Liver (tissue), 9 donors: ENCODE data around the gene ENGASE. TPM values are rescaled to one million over a fixed set of nuclear protein-coding genes. Genes with fewer than 3 reads are reported as not detected.

Source experiments
- DNase-seq: peaks from one replicate; pipeline ENCODE4 v3.0.0-alpha.2; 2017; ENCODE audit warnings: low spot score
- H3K27ac ChIP-seq, 2 donors: one replicate each; pipeline ENCODE4 v1.7.0; 2013; ENCODE audit warnings: inconsistent platforms in 2 of 2, low read length in 2 of 2, control low read depth in 1 of 2, low read depth in 1 of 2, mild to moderate bottlenecking in 1 of 2
- H3K27me3 ChIP-seq, 4 donors: one replicate each; pipeline versions ENCODE4 v1.6.1 to v1.7.0; 2013; ENCODE audit warnings: low read length in 3 of 4, inconsistent platforms in 1 of 4, mild to moderate bottlenecking in 1 of 4, moderate library complexity in 1 of 4; ENCODE audit not compliant: control insufficient read depth in 4 of 4, insufficient read depth in 4 of 4
- H3K36me3 ChIP-seq, 4 donors: one replicate each; pipeline versions ENCODE4 v1.6.1 to v1.7.0; 2013; ENCODE audit warnings: low read length in 3 of 4, mild to moderate bottlenecking in 3 of 4, low read depth in 1 of 4, moderate library complexity in 1 of 4; ENCODE audit not compliant: control insufficient read depth in 4 of 4, insufficient read depth in 3 of 4
- H3K4me1 ChIP-seq, 4 donors: one replicate each; pipeline versions ENCODE4 v1.6.1 to v1.7.0; 2013; ENCODE audit warnings: low read length in 3 of 4, mild to moderate bottlenecking in 3 of 4, moderate library complexity in 1 of 4; ENCODE audit not compliant: control insufficient read depth in 4 of 4, insufficient read depth in 4 of 4
- H3K4me3 ChIP-seq, 3 donors: one replicate each; pipeline versions ENCODE4 v1.6.1 to v1.7.0; 2013; ENCODE audit warnings: low read length in 3 of 3, control low read depth in 1 of 3, low read depth in 1 of 3, mild to moderate bottlenecking in 1 of 3
- H3K9ac ChIP-seq, 2 donors: one replicate each; pipeline ENCODE4 v1.7.0; 2013; ENCODE audit warnings: low read length in 2 of 2, mild to moderate bottlenecking in 2 of 2, moderate library complexity in 2 of 2, control low read depth in 1 of 2, low read depth in 1 of 2
- H3K9me3 ChIP-seq, 4 donors: one replicate each; pipeline versions ENCODE4 v1.6.1 to v1.7.0; 2013; ENCODE audit warnings: low read length in 3 of 4; ENCODE audit not compliant: control insufficient read depth in 4 of 4
- ATF3 ChIP-seq: IDR thresholded peaks from 2 replicates; pipeline ENCODE4 v1.6.1; 2016; ENCODE audit warnings: antibody characterized with exemption
- EGR1 ChIP-seq, 2 donors: IDR thresholded peaks; 2 replicates each; pipeline ENCODE4 v1.6.1; 2016 to 2018; ENCODE audit warnings: antibody characterized with exemption in 2 of 2, low read depth in 2 of 2
- FOXA1 ChIP-seq: IDR thresholded peaks from 2 replicates; pipeline ENCODE4 v1.6.1; 2016; ENCODE audit warnings: antibody characterized with exemption
- FOXA2 ChIP-seq: IDR thresholded peaks from 2 replicates; pipeline ENCODE4 v1.6.1; 2016; ENCODE audit warnings: antibody characterized with exemption
- GABPA ChIP-seq, 2 donors: IDR thresholded peaks in 1 of 2; conservative IDR thresholded peaks in 1 of 2; 2 replicates each; pipeline ENCODE4 v1.6.1; 2016; ENCODE audit warnings: antibody characterized with exemption in 2 of 2, mild to moderate bottlenecking in 1 of 2, moderate library complexity in 1 of 2
- HNF4A ChIP-seq, 2 donors: conservative IDR thresholded peaks; 2 replicates each; pipeline ENCODE4 v1.6.1; 2016; ENCODE audit warnings: antibody characterized with exemption in 2 of 2, mild to moderate bottlenecking in 2 of 2
- HNF4G ChIP-seq: IDR thresholded peaks from 2 replicates; pipeline ENCODE4 v1.6.1; 2016; ENCODE audit warnings: antibody characterized with exemption
- JUND ChIP-seq, 2 donors: IDR thresholded peaks; 2 replicates each; pipeline ENCODE4 v1.6.1; 2016; ENCODE audit warnings: antibody characterized with exemption in 2 of 2
- NR2F2 ChIP-seq: IDR thresholded peaks from 2 replicates; pipeline ENCODE4 v1.6.1; 2016; ENCODE audit warnings: antibody characterized with exemption
- RAD21 ChIP-seq, 2 donors: IDR thresholded peaks; 2 replicates each; pipeline ENCODE4 v1.6.1; 2016; ENCODE audit warnings: antibody characterized with exemption in 2 of 2, mild to moderate bottlenecking in 2 of 2
- REST ChIP-seq: IDR thresholded peaks from 2 replicates; pipeline ENCODE4 v1.6.1; 2016; ENCODE audit warnings: antibody characterized with exemption, mild to moderate bottlenecking
- RXRA ChIP-seq, 2 donors: IDR thresholded peaks; 2 replicates each; pipeline ENCODE4 v1.6.1; 2017 to 2018; ENCODE audit warnings: antibody characterized with exemption in 2 of 2, mild to moderate bottlenecking in 1 of 2
- SP1 ChIP-seq: IDR thresholded peaks from 2 replicates; pipeline ENCODE4 v1.6.1; 2018; ENCODE audit warnings: antibody characterized with exemption, mild to moderate bottlenecking
- TAF1 ChIP-seq: conservative IDR thresholded peaks from 2 replicates; pipeline ENCODE4 v1.6.1; 2016; ENCODE audit warnings: antibody characterized with exemption, mild to moderate bottlenecking
- YY1 ChIP-seq: IDR thresholded peaks from 2 replicates; pipeline ENCODE4 v1.6.1; 2016; ENCODE audit warnings: antibody characterized with exemption, mild to moderate bottlenecking
- WGBS: extraction: QIAGEN DNeasy Blood & Tissue Kit; methylation state at CpG from one replicate; pipeline ENCODE4 v1.1.7; 2013; 5-methylcytosine and 5-hydroxymethylcytosine counted together
- polyA plus RNA-seq, 2 donors: library from polyadenylated mRNA; stranded (reverse) in 1 of 2; unstranded in 1 of 2; fragments of 200-250 nt in 1 of 2; fragments of >200 nt in 1 of 2; fragmentation: Nextera tagmentation in 1 of 2; extraction: Ambion mirVana in 1 of 2; gene quantifications; one replicate each; pipeline versions ENCODE4 v1.2.1 to v1.2.3, GENCODE V29; 2013 to 2015
- total RNA-seq, 2 donors: library from RNA; depleted of rRNA; stranded (reverse); fragments of >200 nt; gene quantifications; one replicate each; pipeline ENCODE4 v1.2.3, GENCODE V29; 2014
- TF ChIP-seq, protein P1 (sequence below): fragments of 150-350 bp; IDR thresholded peaks from 2 replicates; pipeline ENCODE4 v1.5.1; 2017; ENCODE audit warnings: improper control_type of control experiment, low read depth, low read length; ENCODE audit not compliant: missing input control
- TF ChIP-seq, protein P2 (sequence below): IDR thresholded peaks from 2 replicates; pipeline ENCODE4 v1.6.1; 2016; ENCODE audit warnings: antibody characterized with exemption
- TF ChIP-seq, protein P3 (sequence below): IDR thresholded peaks from 2 replicates; pipeline ENCODE4 v1.6.1; 2016; ENCODE audit warnings: antibody characterized with exemption
- donor health status: healthy.
- donor health status: healthy.
- donor health status: healthy.
- donor health status: healthy.
- donor health status: healthy.

The ENGASE gene
- total and polyA plus RNA-seq, 4 donors: 5.2 to 33.6 (median 7.8) TPM

- Histone ChIP-seq H3K4me3 (no peak overlapping the region), H3K27ac (no peak overlapping the region), H3K36me3 (peaks cover 6 to 63% (median 20%) of the 10 kb centered on the region in 4 donors), H3K4me1 (no peaks in the 10 kb centered on the region), H3K27me3 (no peaks in the 10 kb centered on the region), H3K9me3 (no peaks in the 10 kb centered on the region), H3K9ac (no peak overlapping the region)
- WGBS: 73% methylated on average over 41 of the region's 41 CpGs
- no peak for DNase-seq
- TF ChIP-seq ATF3: no peak
- TF ChIP-seq, protein P1, sequence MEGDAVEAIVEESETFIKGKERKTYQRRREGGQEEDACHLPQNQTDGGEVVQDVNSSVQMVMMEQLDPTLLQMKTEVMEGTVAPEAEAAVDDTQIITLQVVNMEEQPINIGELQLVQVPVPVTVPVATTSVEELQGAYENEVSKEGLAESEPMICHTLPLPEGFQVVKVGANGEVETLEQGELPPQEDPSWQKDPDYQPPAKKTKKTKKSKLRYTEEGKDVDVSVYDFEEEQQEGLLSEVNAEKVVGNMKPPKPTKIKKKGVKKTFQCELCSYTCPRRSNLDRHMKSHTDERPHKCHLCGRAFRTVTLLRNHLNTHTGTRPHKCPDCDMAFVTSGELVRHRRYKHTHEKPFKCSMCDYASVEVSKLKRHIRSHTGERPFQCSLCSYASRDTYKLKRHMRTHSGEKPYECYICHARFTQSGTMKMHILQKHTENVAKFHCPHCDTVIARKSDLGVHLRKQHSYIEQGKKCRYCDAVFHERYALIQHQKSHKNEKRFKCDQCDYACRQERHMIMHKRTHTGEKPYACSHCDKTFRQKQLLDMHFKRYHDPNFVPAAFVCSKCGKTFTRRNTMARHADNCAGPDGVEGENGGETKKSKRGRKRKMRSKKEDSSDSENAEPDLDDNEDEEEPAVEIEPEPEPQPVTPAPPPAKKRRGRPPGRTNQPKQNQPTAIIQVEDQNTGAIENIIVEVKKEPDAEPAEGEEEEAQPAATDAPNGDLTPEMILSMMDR: peak; percentile 49
- TF ChIP-seq FOXA1: no peak
- TF ChIP-seq HNF4G: no peak
- TF ChIP-seq JUND (IDR thresholded peaks at IDR 0.05): no peak
- peak; percentile 52 to 68 for TF ChIP-seq RAD21 (IDR thresholded peaks at IDR 0.05)
- TF ChIP-seq, protein P2, sequence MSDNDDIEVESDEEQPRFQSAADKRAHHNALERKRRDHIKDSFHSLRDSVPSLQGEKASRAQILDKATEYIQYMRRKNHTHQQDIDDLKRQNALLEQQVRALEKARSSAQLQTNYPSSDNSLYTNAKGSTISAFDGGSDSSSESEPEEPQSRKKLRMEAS: no peak
- TF ChIP-seq YY1: no peak
Observed at GRCh38 chr17:79082311-79083190, 7.9 kb downstream of the ENGASE start.

DNA sequence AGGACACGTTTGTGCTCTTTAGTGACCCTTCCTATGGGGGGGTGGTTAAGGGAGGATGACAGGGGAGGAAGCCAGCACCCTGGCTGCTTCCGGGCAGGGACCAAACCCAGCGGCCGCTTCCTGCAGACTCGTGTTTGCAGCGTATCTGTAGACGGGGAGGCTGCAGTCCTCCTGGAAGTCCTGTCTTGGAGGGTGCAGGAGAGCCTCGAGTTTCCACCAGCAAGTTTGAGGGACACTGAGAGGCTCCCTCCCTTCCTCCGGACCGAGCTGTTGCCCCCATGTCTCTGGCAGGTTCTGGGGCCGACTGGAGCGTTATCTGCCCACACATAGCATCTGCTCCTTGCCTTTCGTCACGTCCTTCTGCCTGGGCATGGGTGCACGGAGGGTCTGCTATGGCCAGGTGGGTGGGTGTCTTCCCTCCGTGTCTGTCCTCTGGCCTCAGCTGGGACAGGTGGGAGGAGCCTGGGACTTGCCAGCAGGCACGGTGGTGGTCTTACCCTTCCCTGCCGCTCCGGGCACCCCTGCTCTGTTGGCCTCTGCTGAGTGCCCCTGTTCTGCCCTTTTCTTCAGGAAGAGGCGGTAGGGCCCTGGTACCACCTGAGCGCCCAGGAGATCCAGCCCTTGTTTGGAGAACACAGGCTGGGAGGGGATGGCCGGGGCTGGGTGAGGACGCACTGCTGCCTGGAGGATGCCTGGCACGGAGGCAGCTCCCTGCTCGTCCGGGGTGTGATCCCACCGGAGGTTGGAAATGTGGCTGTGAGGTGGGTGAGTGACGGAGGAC is 8.8 kb downstream of the ENGASE start:
- Histone ChIP-seq H3K27me3 (no peaks in the 10 kb centered on the region), H3K9me3 (no peaks in the 10 kb centered on the region), H3K27ac (no peak overlapping the region), H3K9ac (no peak overlapping the region), H3K4me3 (no peak overlapping the region), H3K36me3 (peaks cover 6 to 63% (median 19%) of the 10 kb centered on the region in 4 donors), H3K4me1 (no peaks in the 10 kb centered on the region)
- DNase-seq: no peak
- WGBS: 89% methylated on average over 28 of the region's 28 CpGs
- TF ChIP-seq JUND (IDR thresholded peaks at IDR 0.05) (no peak), RAD21 (IDR thresholded peaks at IDR 0.05) (no peak), SP1 (no peak), EGR1 (IDR thresholded peaks at IDR 0.05; ENCODE audit: low read depth in 2 of 2) (no peak), YY1 (no peak), FOXA1 (no peak), NR2F2 (no peak), REST (no peak), TAF1 (no peak), FOXA2 (no peak), RXRA (IDR thresholded peaks at IDR 0.05) (no peak), HNF4G (no peak), HNF4A (conservative IDR thresholded peaks at IDR 0.05) (no peak), GABPA (IDR thresholded peaks at IDR 0.05 in 1 of 2, conservative IDR thresholded peaks at IDR 0.05 in 1 of 2) (no peak), ATF3 (no peak)
- TF ChIP-seq, protein P3, sequence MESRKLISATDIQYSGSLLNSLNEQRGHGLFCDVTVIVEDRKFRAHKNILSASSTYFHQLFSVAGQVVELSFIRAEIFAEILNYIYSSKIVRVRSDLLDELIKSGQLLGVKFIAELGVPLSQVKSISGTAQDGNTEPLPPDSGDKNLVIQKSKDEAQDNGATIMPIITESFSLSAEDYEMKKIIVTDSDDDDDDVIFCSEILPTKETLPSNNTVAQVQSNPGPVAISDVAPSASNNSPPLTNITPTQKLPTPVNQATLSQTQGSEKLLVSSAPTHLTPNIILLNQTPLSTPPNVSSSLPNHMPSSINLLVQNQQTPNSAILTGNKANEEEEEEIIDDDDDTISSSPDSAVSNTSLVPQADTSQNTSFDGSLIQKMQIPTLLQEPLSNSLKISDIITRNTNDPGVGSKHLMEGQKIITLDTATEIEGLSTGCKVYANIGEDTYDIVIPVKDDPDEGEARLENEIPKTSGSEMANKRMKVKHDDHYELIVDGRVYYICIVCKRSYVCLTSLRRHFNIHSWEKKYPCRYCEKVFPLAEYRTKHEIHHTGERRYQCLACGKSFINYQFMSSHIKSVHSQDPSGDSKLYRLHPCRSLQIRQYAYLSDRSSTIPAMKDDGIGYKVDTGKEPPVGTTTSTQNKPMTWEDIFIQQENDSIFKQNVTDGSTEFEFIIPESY: no peak
- TF ChIP-seq, protein P2: no peak
- TF ChIP-seq, protein P1: no peak
